HG03439 (cell line): ENCODE measurements around the gene TMEM135.

Experiments used
- ATAC-seq: cut with Tn5 transposase; IDR thresholded peaks from one replicate; pipeline ENCODE4 v1.9.1; 2021; ENCODE audit warnings: mild to moderate bottlenecking, moderate library complexity; ENCODE audit not compliant: unreplicated experiment

TMEM135 gene

GRCh38 chr11:87298155-87298554, 260.4 kb downstream of the TMEM135 start:
- no peak for ATAC-seq

GRCh38 chr11:87299041-87299481, 261.3 kb downstream of the TMEM135 start:
- no peak for ATAC-seq

GRCh38 chr11:87300640-87301380, 263.1 kb downstream of the TMEM135 start:
- peak; percentile 48 for ATAC-seq

- ATAC-seq, result no peak
Measured at GRCh38 chr11:87301785-87302540, 264.2 kb downstream of the TMEM135 start.

GRCh38 chr11:87304412-87304811, 266.7 kb downstream of the TMEM135 start:
- no peak for ATAC-seq

- no peak for ATAC-seq
Measured at GRCh38 chr11:87306262-87306851, 268.6 kb downstream of the TMEM135 start.

- no peak for ATAC-seq
Measured at GRCh38 chr11:87307101-87307500, 269.4 kb downstream of the TMEM135 start.

GRCh38 chr11:87315229-87315628, 277.5 kb downstream of the TMEM135 start:
- no peak for ATAC-seq

GRCh38 chr11:87316491-87316890, 278.8 kb downstream of the TMEM135 start:
- no peak for ATAC-seq

- no peak for ATAC-seq
Measured at GRCh38 chr11:87317441-87317840, 279.7 kb downstream of the TMEM135 start.

- ATAC-seq, result no peak
Measured at GRCh38 chr11:87320123-87320522, 282.4 kb downstream of the TMEM135 start.

GRCh38 chr11:87322568-87322967, 284.8 kb downstream of the TMEM135 start:
- ATAC-seq, result no peak

GRCh38 chr11:87323899-87324298, 286.2 kb downstream of the TMEM135 start:
- no peak for ATAC-seq

- peak; percentile 60 for ATAC-seq
Measured at GRCh38 chr11:87324817-87325489, 287.2 kb downstream of the TMEM135 start.

GRCh38 chr11:87325490-87325872, 287.7 kb downstream of the TMEM135 start:
- ATAC-seq, result no peak

- no peak for ATAC-seq
Measured at GRCh38 chr11:87326594-87326993, 288.9 kb downstream of the TMEM135 start.

GRCh38 chr11:87329172-87329571, 291.4 kb downstream of the TMEM135 start:
- no peak for ATAC-seq

GRCh38 chr11:87330187-87330601, 292.5 kb downstream of the TMEM135 start:
- no peak for ATAC-seq

- ATAC-seq, result no peak
Measured at GRCh38 chr11:87331273-87331672, 293.5 kb downstream of the TMEM135 start.

GRCh38 chr11:87338046-87338639, 300.4 kb downstream of the TMEM135 start:
- ATAC-seq, result no peak

- no peak for ATAC-seq
Measured at GRCh38 chr11:87339416-87339815, 301.7 kb downstream of the TMEM135 start.
